GM23338 (cell line): Measurements from ENCODE around the gene ZBTB7C.

Experiments
- CREB1 ChIP-seq: fragments of 250-450 bp; sonication (Bioruptor Pico); IDR thresholded peaks from 2 replicates; pipeline ENCODE4 v1.5.0; 2020; ENCODE audit warnings: low read depth, mild to moderate bottlenecking, moderate library complexity
- EZH2 ChIP-seq: fragments of 200-600 bp; sonication (generic); IDR thresholded peaks from one replicate; pipeline ENCODE4 v1.8.0; 2017; ENCODE audit warnings: antibody characterized with exemption, mild to moderate bottlenecking, low read depth; ENCODE audit not compliant: unreplicated experiment
- EZH2phosphoT487 ChIP-seq: fragments of 200-600 bp; sonication (generic); IDR thresholded peaks from one replicate; pipeline ENCODE4 v1.8.1; 2018; ENCODE audit warnings: antibody characterized with exemption; ENCODE audit not compliant: unreplicated experiment
- JUNB ChIP-seq: IDR thresholded peaks from one replicate; pipeline ENCODE4 v1.6.1; 2016; ENCODE audit warnings: antibody characterized with exemption; ENCODE audit not compliant: unreplicated experiment
- NANOG ChIP-seq: IDR thresholded peaks from 2 replicates; pipeline ENCODE4 v1.6.1; 2016; ENCODE audit warnings: antibody characterized with exemption, borderline replicate concordance
- POLR2AphosphoS5 ChIP-seq: IDR thresholded peaks from 2 replicates; pipeline ENCODE4 v1.6.1; 2016; ENCODE audit warnings: antibody characterized with exemption, low read depth
- STAT1 ChIP-seq: IDR thresholded peaks from one replicate; pipeline ENCODE4 v1.6.1; 2016; ENCODE audit warnings: antibody characterized with exemption; ENCODE audit not compliant: unreplicated experiment
- ZNF114 ChIP-seq: fragments of 250-450 bp; sonication (Bioruptor Pico); IDR thresholded peaks from 2 replicates; pipeline ENCODE4 v1.5.0; 2020; ENCODE audit warnings: mild to moderate bottlenecking, moderate library complexity
- ZNF331 ChIP-seq: fragments of 250-450 bp; sonication (Bioruptor Pico); IDR thresholded peaks from 2 replicates; pipeline ENCODE4 v1.5.0; 2020; ENCODE audit warnings: low read depth, mild to moderate bottlenecking, moderate library complexity
- TF ChIP-seq, protein P1 (sequence below), 2 experiments: fragments of 200-600 bp in 1 of 2; sonication (generic) in 1 of 2; conservative IDR thresholded peaks; 2 replicates each; pipeline versions ENCODE4 v1.5.1 to v1.6.1; 2016 to 2017; ENCODE audit warnings: antibody characterized with exemption in 2 of 2, low read depth in 2 of 2, mild to moderate bottlenecking in 2 of 2, moderate library complexity in 1 of 2
- TF ChIP-seq, protein P2 (sequence below): IDR thresholded peaks from one replicate; pipeline ENCODE4 v1.6.1; 2018; ENCODE audit warnings: antibody characterized with exemption; ENCODE audit not compliant: unreplicated experiment
- TF ChIP-seq, protein P3 (sequence below): IDR thresholded peaks from 2 replicates; pipeline ENCODE4 v1.6.1; 2016; ENCODE audit warnings: antibody characterized with exemption
- TF ChIP-seq, protein P4 (sequence below): fragments of 250-450 bp; sonication (Bioruptor Pico); IDR thresholded peaks from 2 replicates; pipeline ENCODE4 v1.5.0; 2020; ENCODE audit warnings: mild to moderate bottlenecking, moderate library complexity

DNA sequence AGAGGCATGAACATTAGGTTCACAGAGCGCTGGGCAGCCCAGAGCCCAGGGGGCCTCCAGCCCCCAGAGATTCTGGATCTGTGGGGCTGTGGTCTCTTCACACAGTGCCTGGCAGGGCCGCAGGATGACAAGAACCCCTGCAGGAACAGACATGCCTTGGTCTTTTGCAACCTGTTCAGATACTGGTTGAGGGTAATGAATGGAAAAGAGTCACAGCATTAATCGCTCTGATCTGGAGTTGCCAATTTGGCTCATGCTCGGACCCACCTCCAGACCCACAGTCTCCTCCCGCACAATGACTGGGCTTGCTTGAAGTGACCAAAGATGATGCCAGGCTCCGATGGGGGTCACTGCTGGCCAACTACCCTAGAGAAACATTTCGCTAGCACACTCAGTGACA is 249.4 kb downstream of the ZBTB7C start:
- TF ChIP-seq, protein P1, sequence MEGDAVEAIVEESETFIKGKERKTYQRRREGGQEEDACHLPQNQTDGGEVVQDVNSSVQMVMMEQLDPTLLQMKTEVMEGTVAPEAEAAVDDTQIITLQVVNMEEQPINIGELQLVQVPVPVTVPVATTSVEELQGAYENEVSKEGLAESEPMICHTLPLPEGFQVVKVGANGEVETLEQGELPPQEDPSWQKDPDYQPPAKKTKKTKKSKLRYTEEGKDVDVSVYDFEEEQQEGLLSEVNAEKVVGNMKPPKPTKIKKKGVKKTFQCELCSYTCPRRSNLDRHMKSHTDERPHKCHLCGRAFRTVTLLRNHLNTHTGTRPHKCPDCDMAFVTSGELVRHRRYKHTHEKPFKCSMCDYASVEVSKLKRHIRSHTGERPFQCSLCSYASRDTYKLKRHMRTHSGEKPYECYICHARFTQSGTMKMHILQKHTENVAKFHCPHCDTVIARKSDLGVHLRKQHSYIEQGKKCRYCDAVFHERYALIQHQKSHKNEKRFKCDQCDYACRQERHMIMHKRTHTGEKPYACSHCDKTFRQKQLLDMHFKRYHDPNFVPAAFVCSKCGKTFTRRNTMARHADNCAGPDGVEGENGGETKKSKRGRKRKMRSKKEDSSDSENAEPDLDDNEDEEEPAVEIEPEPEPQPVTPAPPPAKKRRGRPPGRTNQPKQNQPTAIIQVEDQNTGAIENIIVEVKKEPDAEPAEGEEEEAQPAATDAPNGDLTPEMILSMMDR (conservative IDR thresholded peaks at IDR 0.05; ENCODE audit: low read depth in 2 of 2), result no peak
- TF ChIP-seq EZH2 (no peak), POLR2AphosphoS5 (no peak), ZNF331 (CRISPR knock-in tag) (no peak), CREB1 (CRISPR knock-in tag) (no peak), STAT1 (no peak), JUNB (no peak), EZH2phosphoT487 (no peak), ZNF114 (CRISPR knock-in tag) (no peak), NANOG (no peak)
- TF ChIP-seq, protein P2, sequence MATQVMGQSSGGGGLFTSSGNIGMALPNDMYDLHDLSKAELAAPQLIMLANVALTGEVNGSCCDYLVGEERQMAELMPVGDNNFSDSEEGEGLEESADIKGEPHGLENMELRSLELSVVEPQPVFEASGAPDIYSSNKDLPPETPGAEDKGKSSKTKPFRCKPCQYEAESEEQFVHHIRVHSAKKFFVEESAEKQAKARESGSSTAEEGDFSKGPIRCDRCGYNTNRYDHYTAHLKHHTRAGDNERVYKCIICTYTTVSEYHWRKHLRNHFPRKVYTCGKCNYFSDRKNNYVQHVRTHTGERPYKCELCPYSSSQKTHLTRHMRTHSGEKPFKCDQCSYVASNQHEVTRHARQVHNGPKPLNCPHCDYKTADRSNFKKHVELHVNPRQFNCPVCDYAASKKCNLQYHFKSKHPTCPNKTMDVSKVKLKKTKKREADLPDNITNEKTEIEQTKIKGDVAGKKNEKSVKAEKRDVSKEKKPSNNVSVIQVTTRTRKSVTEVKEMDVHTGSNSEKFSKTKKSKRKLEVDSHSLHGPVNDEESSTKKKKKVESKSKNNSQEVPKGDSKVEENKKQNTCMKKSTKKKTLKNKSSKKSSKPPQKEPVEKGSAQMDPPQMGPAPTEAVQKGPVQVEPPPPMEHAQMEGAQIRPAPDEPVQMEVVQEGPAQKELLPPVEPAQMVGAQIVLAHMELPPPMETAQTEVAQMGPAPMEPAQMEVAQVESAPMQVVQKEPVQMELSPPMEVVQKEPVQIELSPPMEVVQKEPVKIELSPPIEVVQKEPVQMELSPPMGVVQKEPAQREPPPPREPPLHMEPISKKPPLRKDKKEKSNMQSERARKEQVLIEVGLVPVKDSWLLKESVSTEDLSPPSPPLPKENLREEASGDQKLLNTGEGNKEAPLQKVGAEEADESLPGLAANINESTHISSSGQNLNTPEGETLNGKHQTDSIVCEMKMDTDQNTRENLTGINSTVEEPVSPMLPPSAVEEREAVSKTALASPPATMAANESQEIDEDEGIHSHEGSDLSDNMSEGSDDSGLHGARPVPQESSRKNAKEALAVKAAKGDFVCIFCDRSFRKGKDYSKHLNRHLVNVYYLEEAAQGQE, result no peak
- TF ChIP-seq, protein P3, sequence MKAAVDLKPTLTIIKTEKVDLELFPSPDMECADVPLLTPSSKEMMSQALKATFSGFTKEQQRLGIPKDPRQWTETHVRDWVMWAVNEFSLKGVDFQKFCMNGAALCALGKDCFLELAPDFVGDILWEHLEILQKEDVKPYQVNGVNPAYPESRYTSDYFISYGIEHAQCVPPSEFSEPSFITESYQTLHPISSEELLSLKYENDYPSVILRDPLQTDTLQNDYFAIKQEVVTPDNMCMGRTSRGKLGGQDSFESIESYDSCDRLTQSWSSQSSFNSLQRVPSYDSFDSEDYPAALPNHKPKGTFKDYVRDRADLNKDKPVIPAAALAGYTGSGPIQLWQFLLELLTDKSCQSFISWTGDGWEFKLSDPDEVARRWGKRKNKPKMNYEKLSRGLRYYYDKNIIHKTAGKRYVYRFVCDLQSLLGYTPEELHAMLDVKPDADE, result no peak
- TF ChIP-seq, protein P4, sequence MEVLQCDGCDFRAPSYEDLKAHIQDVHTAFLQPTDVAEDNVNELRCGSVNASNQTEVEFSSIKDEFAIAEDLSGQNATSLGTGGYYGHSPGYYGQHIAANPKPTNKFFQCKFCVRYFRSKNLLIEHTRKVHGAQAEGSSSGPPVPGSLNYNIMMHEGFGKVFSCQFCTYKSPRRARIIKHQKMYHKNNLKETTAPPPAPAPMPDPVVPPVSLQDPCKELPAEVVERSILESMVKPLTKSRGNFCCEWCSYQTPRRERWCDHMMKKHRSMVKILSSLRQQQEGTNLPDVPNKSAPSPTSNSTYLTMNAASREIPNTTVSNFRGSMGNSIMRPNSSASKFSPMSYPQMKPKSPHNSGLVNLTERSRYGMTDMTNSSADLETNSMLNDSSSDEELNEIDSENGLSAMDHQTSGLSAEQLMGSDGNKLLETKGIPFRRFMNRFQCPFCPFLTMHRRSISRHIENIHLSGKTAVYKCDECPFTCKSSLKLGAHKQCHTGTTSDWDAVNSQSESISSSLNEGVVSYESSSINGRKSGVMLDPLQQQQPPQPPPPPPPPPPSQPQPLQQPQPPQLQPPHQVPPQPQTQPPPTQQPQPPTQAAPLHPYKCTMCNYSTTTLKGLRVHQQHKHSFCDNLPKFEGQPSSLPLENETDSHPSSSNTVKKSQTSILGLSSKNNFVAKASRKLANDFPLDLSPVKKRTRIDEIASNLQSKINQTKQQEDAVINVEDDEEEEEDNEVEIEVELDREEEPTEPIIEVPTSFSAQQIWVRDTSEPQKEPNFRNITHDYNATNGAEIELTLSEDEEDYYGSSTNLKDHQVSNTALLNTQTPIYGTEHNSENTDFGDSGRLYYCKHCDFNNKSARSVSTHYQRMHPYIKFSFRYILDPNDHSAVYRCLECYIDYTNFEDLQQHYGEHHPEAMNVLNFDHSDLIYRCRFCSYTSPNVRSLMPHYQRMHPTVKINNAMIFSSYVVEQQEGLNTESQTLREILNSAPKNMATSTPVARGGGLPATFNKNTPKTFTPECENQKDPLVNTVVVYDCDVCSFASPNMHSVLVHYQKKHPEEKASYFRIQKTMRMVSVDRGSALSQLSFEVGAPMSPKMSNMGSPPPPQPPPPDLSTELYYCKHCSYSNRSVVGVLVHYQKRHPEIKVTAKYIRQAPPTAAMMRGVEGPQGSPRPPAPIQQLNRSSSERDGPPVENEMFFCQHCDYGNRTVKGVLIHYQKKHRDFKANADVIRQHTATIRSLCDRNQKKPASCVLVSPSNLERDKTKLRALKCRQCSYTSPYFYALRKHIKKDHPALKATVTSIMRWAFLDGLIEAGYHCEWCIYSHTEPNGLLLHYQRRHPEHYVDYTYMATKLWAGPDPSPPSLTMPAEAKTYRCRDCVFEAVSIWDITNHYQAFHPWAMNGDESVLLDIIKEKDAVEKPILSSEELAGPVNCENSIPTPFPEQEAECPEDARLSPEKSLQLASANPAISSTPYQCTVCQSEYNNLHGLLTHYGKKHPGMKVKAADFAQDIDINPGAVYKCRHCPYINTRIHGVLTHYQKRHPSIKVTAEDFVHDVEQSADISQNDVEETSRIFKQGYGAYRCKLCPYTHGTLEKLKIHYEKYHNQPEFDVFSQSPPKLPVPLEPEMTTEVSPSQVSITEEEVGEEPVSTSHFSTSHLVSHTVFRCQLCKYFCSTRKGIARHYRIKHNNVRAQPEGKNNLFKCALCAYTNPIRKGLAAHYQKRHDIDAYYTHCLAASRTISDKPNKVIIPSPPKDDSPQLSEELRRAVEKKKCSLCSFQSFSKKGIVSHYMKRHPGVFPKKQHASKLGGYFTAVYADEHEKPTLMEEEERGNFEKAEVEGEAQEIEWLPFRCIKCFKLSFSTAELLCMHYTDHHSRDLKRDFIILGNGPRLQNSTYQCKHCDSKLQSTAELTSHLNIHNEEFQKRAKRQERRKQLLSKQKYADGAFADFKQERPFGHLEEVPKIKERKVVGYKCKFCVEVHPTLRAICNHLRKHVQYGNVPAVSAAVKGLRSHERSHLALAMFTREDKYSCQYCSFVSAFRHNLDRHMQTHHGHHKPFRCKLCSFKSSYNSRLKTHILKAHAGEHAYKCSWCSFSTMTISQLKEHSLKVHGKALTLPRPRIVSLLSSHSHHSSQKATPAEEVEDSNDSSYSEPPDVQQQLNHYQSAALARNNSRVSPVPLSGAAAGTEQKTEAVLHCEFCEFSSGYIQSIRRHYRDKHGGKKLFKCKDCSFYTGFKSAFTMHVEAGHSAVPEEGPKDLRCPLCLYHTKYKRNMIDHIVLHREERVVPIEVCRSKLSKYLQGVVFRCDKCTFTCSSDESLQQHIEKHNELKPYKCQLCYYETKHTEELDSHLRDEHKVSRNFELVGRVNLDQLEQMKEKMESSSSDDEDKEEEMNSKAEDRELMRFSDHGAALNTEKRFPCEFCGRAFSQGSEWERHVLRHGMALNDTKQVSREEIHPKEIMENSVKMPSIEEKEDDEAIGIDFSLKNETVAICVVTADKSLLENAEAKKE (CRISPR knock-in tag), result no peak
